GM19463 (cell line): ENCODE results near the gene MAGOH.
"Not testable (repeated sequence)": the region's sequence is repeated elsewhere in the genome, so short reads cannot be mapped to it uniquely, and the experiment has no call there.

Experiments
- ATAC-seq: cut with Tn5 transposase; IDR thresholded peaks from one replicate; pipeline ENCODE4 v1.9.1; 2021; ENCODE audit warnings: mild to moderate bottlenecking, moderate library complexity; ENCODE audit not compliant: unreplicated experiment

MAGOH gene

GRCh38 chr1:53238197-53239155, at the start of gene MAGOH:
TSS of gene MAGOH (minus strand) at chr1:53238518. CDS start at chr1:53238448, 70 bp downstream.
- peak; percentile 97 for ATAC-seq

- no peak for ATAC-seq
Measured at GRCh38 chr1:53286955-53287354, 48.6 kb upstream of the MAGOH start.

GRCh38 chr1:53285969-53286760, 47.8 kb upstream of the MAGOH start:
- ATAC-seq, result no peak

GRCh38 chr1:53285546-53285945, 47.2 kb upstream of the MAGOH start:
- ATAC-seq, result no peak

- no peak for ATAC-seq
Measured at GRCh38 chr1:53284224-53285020, 46.1 kb upstream of the MAGOH start.

GRCh38 chr1:53283156-53283555, 44.8 kb upstream of the MAGOH start:
- not testable (repeated sequence) for ATAC-seq

- ATAC-seq, result no peak
Measured at GRCh38 chr1:53281133-53281532, 42.8 kb upstream of the MAGOH start.

GRCh38 chr1:53280496-53280895, 42.2 kb upstream of the MAGOH start:
- ATAC-seq, result no peak

GRCh38 chr1:53279296-53280200, 41.2 kb upstream of the MAGOH start:
- ATAC-seq, result no peak

- no peak for ATAC-seq
Measured at GRCh38 chr1:53278298-53278725, 40.0 kb upstream of the MAGOH start.

GRCh38 chr1:53277326-53277725, 39.0 kb upstream of the MAGOH start:
- no peak for ATAC-seq

GRCh38 chr1:53276902-53277281, 38.6 kb upstream of the MAGOH start:
- no peak for ATAC-seq

GRCh38 chr1:53276153-53276901, 38.0 kb upstream of the MAGOH start:
- ATAC-seq, result no peak

GRCh38 chr1:53275566-53275965, 37.2 kb upstream of the MAGOH start:
- no peak for ATAC-seq

- ATAC-seq, result no peak
Measured at GRCh38 chr1:53274541-53275185, 36.3 kb upstream of the MAGOH start.

- no peak for ATAC-seq
Measured at GRCh38 chr1:53274026-53274425, 35.7 kb upstream of the MAGOH start.

GRCh38 chr1:53273526-53273925, 35.2 kb upstream of the MAGOH start:
- ATAC-seq, result no peak

- ATAC-seq, result no peak
Measured at GRCh38 chr1:53272349-53272748, 34.0 kb upstream of the MAGOH start.
